AG04449 (cell line): Measurements from ENCODE around the gene AIFM3.
"Not testable (repeated sequence)": the region's sequence is repeated elsewhere in the genome, so short reads cannot be mapped to it uniquely, and the experiment has no call there.

Experiments
- CTCF ChIA-PET: fragments of 350-600 bp; formaldehyde crosslinking; extraction: SDS; loops from one replicate; lab custom pipeline; 2021; ENCODE audit warnings: antibody characterized with exemption; lab: Yijun Ruan, JAX
- POLR2A ChIA-PET: fragments of 400-600, 350-600 bp; formaldehyde crosslinking; extraction: SDS; loops from one replicate; lab custom pipeline; 2020; ENCODE audit warnings: antibody characterized with exemption, inconsistent platforms; lab: Yijun Ruan, JAX
- DNase-seq: peaks from one replicate; pipeline ENCODE4 v3.0.0-alpha.2; 2010; ENCODE audit warnings: low read depth, low spot score
- H3K4me3 ChIP-seq: 2 replicates; pipeline ENCODE4 v1.5.1; 2011; ENCODE audit warnings: low read depth, mild to moderate bottlenecking, control low read depth, low read length
- TF ChIP-seq, protein P1 (sequence below): IDR thresholded peaks from one replicate; pipeline ENCODE4 v1.5.1; 2011; ENCODE audit warnings: mild to moderate bottlenecking, moderate library complexity, low read length, control low read depth, inconsistent platforms; ENCODE audit not compliant: insufficient read depth; ENCODE audit errors: missing control alignments

AIFM3 gene

GRCh38 chr22:20940904-20941385, 26.1 kb upstream of the AIFM3 start:
- POLR2A ChIA-PET = no interaction called here
- TF ChIP-seq, protein P1, sequence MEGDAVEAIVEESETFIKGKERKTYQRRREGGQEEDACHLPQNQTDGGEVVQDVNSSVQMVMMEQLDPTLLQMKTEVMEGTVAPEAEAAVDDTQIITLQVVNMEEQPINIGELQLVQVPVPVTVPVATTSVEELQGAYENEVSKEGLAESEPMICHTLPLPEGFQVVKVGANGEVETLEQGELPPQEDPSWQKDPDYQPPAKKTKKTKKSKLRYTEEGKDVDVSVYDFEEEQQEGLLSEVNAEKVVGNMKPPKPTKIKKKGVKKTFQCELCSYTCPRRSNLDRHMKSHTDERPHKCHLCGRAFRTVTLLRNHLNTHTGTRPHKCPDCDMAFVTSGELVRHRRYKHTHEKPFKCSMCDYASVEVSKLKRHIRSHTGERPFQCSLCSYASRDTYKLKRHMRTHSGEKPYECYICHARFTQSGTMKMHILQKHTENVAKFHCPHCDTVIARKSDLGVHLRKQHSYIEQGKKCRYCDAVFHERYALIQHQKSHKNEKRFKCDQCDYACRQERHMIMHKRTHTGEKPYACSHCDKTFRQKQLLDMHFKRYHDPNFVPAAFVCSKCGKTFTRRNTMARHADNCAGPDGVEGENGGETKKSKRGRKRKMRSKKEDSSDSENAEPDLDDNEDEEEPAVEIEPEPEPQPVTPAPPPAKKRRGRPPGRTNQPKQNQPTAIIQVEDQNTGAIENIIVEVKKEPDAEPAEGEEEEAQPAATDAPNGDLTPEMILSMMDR = no peak
- no peak overlapping the region for H3K4me3 ChIP-seq
- no peak for DNase-seq
- CTCF ChIA-PET = interaction anchor here (0.9 to 1.2 kb wide), 2 partner anchors 12 to 55 kb away, joined by 3 to 5 read pairs; no protein-coding TSS in a partner anchor

GRCh38 chr22:20942203-20942902, 24.7 kb upstream of the AIFM3 start:
- DNase-seq, H3K4me3 ChIP-seq, POLR2A ChIA-PET: not testable (repeated sequence)
- CTCF ChIA-PET = interaction anchor here (1.2 kb wide), 1 partner anchor 10 kb away, joined by 7 read pairs; no protein-coding TSS in a partner anchor

- H3K4me3 ChIP-seq = no peak overlapping the region
- DNase-seq = no peak
- ChIA-PET POLR2A (no interaction called here), CTCF (interaction anchor here (0.6 to 1.5 kb wide), 3 partner anchors 9 to 58 kb away, joined by 3 to 7 read pairs (median 3); no protein-coding TSS in a partner anchor)
- TF ChIP-seq, protein P1 = no peak
Observed at GRCh38 chr22:20943104-20943933, 23.7 kb upstream of the AIFM3 start.

DNA sequence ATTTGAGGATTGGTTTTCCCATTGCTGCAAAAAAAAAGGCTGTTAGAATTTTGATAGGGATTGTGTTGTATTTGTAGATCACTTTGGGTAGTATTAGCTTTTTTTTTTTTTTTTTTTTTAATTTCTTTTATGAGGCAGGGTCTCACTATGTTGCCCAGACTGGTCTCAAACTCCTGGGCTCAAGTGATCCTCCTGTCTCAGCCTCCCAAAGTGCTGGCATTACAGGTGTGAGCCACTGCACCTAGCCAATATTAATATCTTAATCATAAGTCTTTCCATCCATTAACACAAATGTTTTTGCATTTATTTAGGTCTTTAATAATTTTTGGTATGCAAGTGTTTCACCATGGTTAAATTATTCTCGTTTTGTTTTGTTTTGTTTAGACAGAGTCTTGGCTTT, 23.0 kb upstream of the AIFM3 start:
- CTCF ChIA-PET = interaction anchor here (0.6 to 1.6 kb wide), 3 partner anchors 17 to 58 kb away, joined by 3 to 9 read pairs (median 3); no protein-coding TSS in a partner anchor
- no peak overlapping the region for H3K4me3 ChIP-seq
- no peak for DNase-seq
- TF ChIP-seq, protein P1 = no peak
- POLR2A ChIA-PET = no interaction called here

DNA sequence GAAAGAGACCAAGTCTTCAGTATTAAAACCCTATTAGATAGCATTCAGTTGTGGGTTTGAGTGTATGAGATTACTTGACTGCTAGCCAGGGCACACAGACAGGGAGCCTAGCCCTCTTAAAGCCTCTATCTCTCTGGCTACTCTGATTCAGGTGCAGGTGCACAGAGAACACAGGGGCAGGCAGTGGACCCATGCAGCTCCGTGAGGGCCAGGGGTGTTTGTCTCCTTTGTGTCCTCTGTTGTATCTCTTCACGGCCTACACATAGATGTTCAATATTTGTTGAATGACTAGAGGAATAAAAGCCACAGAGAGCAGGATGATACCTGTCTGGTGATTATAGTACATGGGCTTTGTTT, 21.5 kb upstream of the AIFM3 start:
- DNase-seq = no peak
- ChIA-PET CTCF (interaction anchor here (1.6 kb wide), 1 partner anchor 16 kb away, joined by 9 read pairs; no protein-coding TSS in a partner anchor), POLR2A (no interaction called here)
- TF ChIP-seq, protein P1 = no peak
- H3K4me3 ChIP-seq = no peak overlapping the region

GRCh38 chr22:20946080-20946986, 20.7 kb upstream of the AIFM3 start:
- POLR2A ChIA-PET = no interaction called here
- TF ChIP-seq, protein P1 = no peak
- CTCF ChIA-PET = interaction anchor here (1.2 to 7.1 kb wide), 2 partner anchors 15 to 61 kb away, joined by 3 to 54 read pairs; no protein-coding TSS in a partner anchor
- no peak overlapping the region for H3K4me3 ChIP-seq
- no peak for DNase-seq
